GM19372 (cell line): ENCODE results near the gene C1D.

ENCODE experiments used
- ATAC-seq: cut with Tn5 transposase; IDR thresholded peaks from one replicate; pipeline ENCODE4 v1.9.1; 2021; ENCODE audit warnings: mild to moderate bottlenecking, low read depth, moderate library complexity; ENCODE audit not compliant: unreplicated experiment

C1D gene

DNA sequence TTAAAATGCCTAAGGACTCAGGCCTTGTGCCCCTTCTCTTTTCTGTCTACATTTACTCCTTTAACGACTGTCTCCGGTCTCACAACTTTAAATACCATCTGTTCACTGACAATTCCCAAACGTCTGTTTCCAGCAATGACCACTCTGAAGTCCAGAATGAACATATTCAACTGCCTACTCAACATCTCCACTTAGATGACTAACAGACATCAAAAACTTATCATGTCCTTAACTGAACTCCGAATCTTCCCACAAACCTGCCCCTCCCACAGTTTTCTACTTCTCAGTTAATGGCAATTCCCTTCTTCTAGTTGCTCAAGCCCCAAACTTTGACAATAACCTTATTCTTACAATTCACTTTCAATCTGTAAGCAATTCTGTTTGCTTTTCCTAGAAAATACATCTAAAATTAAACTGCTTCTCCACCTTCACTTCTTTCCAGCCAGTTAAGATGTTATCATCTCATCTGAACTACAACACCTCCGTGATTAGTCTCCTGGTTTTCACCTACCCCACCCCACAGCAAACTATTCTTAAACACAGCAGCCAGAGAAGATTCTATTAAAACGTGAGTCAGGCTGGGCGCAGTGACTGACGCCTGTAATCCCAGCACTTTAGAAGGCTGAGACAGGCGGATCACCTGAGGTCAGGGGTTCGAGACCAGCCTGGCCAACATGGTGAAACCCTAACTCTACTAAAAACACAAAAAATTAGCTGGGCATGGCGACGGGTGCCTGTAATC lies 2.8 kb downstream of the C1D start:
- no peak for ATAC-seq

DNA sequence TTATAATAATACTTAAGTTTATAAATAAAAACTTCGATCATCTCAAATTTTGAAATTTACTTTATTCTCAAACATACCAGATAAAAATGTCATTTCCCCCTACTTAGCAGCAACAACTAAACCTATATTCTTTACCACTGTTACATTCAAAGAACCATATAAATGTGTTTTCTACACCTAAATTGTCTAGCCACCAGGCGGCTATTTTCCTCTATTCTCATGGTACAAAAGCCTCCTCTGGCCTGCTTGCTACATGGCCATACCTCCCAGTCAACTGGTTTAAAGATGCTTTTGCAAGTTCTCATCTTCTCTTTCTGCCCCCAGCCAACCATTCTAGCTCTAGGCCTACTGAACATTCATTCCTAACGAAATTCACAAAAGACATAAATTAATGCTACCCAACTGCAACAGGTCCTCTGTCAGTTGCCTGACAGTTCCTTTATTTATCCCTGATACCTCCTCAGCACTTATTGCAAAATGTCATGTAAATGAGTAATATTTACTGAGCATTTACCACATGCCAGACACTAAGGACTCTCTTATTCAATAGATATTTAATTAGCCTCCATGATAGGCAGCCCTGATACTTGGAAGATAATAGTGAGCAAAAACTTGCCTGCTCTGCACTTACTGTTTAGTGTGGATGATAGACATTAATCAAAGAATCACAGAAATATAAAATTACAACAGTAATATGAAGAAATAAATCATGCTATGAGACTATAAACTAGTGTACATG lies 5.0 kb downstream of the C1D start:
- no peak for ATAC-seq

DNA sequence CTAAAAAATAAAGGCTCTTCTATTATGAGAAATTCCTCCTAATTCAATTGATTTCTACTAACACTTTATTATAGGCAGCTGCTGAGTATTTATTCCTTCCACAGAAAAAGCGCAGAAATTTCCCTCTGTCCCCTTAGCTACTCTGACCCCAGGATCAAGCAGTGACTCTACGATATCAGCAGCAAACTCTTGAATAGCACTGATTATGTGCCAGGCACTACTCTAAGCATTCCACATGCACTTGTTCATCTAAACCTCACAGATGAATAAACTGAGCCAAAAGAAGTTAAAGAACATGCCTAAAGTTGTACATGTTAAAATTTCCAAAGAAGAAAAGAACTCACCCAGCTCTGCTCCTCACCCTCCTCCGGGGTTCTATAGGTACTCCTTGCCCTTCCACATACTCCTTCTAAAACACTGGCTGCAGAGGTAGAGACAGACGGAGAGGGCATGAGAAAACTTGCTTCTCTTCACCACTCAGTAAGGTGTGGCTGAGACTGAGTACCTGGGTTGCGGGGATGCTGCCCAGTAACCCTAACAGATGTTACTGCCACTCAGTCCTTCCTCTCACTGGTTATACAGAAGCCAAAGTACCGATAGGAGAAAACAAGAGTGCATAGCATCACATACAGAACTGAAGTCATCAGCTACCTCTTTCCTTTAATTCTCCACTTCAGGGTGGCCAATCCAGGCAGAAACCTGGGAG lies 9.9 kb downstream of the C1D start:
- ATAC-seq: no peak

DNA sequence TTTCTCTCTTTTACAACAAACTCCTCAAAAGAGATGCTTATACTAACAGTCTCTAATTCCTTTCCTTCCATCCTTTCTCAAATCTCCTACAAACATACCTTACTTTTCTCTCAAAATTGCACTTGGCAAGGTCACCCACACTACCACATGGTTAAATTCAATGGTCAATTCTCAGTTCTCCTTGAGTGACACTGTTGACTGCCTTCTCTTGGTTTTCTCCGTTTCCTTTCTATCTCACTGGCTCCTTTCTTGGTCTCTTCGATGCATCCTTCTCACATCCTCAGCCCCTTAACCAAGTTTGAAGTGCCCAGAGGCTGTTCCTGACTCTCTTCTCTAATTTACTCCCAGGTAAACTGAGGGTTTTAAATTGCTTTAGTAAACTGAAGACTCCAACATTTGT lies 12.5 kb downstream of the C1D start:
- no peak for ATAC-seq

DNA sequence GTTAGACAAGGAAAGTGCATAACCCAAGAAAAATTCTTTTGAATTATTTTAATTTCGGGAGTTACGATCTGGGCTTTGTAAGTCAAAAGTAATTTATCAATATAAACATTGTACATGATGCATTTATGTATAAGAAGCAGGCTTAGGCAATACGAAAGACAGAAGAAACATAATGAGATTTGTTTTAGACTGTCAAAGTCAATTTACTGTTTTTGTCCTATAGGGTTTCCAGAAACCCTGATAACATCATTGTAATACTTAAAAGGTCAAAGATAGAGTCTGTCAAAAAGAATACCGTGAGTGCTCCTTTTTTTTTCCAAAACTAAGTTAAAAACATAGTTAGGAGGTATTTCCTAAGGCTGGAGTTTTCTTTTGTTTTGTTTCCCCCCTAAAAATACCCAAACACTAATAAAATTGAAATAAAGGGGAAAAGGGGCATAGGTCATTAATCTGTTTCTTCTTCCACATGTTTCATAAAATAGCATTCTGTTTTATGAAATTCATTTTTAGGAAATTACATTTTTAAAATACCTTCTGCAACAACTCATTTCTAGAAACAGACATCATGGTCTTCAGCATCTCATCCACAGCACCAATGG lies 16.1 kb downstream of the C1D start:
- ATAC-seq: no peak

DNA sequence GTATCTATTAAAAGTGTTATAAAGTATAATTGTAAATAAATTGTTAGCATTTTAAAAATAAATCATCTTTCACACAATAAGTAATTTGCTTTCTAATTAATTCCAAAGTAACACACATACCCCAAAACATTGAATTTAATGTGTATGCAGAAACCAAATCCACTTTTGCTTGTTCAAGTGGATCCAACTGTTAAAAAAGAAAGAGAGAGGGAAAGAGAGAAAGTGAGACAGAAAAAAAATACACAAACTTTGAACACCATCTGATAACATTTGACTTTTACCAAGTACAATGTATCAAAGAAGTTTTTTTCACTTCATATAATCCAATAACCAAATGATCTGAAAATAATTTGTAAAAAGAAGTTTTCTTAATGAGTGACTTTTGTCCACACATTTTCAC lies 16.6 kb downstream of the C1D start:
- ATAC-seq: no peak

DNA sequence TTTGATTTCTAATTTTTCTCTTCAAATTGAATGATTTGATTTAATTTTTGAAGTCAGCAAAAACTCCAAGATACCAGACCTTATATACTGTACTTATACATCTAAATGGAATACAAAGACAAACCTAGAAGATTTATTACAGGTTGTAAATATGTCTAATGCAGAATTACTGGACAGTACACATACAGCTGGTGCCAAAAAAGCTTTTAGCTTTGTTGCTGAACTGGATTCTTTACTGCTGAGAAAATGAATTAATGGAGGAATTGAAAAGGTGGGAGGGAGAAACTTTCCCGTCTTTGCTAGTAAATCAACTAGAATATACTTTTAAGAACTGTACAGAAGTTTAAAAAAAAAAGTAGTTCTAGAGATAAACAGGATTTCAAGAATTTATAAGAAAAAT lies 17.5 kb downstream of the C1D start:
- ATAC-seq: no peak

DNA sequence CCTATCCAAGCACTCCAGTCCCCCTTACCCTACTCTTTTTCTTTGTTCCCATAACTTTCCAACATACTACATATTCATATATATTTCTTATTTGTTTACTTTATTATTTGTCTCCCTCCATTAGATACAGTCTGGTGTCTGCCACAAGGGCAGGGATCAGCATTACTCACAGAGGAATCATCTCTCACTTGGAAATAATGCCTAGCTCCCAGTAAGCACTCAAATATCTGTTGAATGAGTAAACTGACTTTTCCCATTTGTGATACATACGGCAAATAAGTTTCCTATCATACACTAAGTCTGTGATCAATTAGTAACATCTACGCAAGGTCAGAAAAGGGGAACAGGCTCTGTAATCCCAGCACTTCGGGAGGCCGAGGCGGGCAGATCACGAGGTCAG lies 18.7 kb downstream of the C1D start:
- ATAC-seq: no peak

DNA sequence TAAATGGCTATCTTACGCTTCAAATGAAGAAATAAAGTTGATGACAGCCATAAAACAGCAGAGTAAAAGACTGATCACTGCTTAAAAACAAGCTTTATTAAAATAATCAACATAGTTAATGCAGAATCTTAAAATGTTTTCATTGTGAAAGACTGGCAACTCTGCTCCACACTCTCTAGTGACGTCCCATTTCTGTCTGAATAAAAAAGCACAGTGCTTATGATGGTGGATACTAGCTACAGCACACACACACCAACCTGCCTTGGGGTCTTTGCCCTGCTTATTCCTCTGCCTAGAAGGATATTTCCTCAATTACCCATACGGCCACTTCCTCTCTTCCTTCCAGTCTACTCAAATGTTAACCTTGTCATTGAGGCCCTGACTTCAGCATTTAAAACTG lies 19.1 kb downstream of the C1D start:
- ATAC-seq: no peak

DNA sequence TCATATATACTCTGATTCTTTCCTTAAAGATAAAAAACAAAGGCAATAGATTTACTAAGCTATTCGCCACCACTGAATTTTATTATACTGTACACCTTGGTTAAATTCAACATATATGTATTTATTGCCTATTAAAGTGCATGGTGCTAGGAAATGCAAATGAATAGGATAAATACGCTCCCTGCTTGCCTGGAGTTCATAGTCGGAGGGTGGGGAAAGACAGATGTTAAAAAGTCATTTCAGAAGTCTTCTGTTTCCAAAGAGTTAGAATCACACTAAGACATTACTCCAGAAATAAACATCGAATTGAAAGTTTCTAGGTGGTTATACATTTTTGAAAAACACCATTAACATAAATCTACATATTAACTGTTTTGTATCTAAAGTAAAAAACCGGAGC lies 19.8 kb downstream of the C1D start:
- ATAC-seq: no peak

DNA sequence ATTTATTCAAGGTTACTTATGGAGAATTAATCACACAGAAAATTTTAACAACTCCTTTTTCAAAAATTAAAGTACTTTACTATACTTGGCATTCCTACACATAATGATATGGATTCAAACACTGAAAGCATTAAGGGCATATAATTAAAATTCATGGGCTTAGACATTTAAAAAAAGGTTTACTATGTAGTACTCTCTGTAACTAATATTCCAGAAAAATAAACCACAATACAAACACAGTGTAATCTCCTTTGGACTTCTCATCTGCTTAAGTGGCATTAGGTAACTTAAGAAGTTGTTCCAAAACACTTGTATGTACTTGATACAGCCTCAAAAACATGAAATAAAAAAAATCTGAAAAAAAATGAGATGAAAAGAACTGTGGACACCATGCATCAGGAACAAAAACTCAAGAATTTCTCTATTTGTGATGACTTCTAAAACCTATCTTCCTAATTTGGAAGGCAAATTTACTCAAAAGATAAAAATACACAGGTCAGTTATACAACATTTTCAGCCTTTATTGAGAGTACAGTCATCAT lies 21.0 kb downstream of the C1D start:
- no peak for ATAC-seq

DNA sequence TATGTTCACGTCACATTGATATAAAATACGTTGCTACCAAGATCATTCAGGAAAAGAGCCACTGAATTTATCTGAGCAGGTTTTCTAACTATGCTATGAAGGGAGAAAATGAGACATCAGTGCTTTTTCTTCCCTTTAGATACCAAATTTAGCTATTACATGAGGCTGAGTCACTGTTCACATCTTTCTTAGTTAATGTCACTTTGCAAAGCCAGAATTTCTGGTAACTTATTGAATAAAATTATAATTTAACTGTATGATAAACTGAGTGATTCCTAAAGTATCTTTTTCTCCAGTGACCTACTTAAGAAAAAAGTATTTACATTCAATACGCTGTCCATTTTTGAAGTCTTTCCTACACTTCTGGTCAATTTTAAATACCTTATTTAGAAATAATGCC lies 22.7 kb downstream of the C1D start:
- no peak for ATAC-seq

DNA sequence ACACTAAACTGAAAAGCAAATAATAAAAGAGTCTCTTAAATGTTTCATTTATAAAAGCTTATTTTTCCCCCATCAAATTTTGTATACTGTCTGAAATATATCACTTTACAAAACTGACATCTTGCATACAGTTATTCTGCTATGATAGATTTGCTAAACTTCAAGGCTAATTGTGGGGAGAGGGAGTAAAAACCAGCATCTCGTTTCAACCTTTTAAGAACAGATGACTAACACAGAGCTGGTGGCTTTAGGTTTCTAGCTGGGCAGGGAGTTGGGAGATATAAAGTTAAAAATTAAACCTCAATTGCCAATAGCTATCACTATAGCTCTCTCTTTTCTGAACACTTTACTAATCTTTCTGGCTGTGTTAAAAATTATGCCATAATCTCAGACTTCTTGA lies 23.5 kb downstream of the C1D start:
- ATAC-seq: no peak

DNA sequence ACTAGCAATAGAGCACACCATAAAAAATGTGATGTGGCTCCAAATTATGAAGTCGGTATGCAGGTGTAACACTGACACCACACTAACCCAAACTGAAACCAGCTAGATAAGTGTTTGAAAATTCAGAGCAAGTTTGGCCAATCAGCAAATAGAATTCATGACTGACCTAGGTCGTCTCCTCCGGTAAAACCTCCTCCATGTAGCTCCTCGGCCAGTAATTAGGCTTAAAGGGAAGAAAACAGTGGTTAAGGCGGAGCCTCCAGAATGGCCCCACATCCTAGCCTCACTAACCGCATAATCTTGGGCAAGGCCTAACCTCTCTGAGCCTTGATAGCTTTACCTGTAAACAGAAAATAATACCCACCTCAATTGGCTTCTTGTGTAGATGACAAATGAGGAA lies 30.1 kb downstream of the C1D start:
- ATAC-seq: no peak

DNA sequence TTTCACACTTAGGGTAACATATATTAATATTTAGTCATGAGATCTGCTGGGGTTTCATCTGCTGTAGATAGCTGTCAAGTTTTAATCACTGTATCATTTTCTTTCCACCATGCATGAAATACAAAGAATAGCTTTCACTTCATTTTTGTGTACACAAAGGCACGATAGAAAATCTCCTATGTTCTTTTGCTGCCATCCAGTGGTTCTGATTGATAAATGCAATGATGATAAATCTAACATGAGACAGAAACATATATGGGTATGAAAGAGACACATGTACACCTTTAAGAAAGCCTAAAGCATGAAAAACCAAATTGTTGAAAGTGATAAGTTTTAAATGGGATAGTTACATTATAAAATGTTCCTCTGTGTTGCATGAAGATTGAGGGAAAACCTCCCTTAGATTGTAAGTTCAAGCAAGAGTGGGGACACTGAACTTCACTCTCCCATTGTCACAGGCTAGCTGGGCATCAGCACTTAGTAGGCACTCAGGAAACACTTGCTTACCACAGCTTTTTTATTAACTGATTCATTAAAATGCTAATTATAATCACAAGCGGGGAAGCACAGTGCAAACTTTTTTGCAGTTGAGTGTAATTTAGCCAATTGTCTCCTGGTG lies 31.2 kb downstream of the C1D start:
- ATAC-seq: peak; percentile 82

DNA sequence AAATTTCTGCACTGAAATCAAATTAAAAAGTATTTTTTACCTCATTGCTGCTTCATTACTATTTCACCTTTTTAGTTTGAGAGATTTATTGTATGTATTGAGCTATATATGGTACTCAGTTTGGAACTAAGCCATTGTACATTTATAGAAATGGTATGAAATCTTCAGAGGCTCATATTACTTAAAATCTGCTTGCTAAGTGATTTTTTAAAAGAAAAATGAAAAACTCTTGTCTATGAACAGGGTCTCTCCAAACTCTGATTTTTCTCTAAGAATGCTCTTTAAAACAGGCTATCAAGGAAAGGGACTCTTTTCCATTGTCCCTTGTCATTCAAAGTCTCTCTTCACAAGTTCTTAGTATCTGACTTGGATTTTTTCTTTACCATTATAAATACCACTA lies 31.8 kb downstream of the C1D start:
- ATAC-seq: no peak

DNA sequence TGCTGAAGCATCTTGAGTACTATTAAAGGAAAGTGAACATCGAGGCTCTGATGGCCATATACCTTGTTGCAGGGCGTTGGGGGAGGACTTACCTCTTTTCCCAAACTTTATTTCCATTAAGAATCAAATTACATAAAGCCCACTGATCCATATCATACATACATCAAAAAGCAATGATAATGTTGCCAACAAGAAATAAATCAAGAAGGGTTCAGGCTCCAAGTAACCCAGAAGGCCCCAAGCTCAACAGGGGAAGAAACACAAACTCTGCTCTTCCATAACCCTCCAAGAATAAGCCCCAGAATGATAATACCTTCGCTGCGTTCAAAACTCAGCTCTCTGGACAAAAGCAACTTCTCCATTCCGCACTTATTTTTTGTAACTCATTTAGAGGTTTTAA lies 32.3 kb downstream of the C1D start:
- no peak for ATAC-seq

DNA sequence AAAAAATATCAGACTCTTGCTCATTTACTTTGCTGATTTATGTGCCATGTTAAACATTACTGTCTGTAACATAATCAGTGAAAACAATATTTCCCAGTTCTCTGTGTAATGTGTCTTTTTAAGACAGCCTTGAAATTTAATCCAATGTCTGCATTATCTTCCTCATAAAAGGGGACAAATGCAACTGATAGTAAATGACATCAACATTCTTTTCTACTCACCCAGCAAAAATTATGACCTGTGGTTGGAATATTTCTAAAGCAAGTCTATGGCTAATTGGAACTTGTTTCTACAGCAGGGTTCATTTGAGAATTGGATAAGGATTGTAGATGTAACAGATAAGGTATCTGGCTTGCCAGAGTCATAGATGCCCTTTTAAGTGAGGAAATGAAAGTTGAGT lies 34.8 kb downstream of the C1D start:
- ATAC-seq: no peak

DNA sequence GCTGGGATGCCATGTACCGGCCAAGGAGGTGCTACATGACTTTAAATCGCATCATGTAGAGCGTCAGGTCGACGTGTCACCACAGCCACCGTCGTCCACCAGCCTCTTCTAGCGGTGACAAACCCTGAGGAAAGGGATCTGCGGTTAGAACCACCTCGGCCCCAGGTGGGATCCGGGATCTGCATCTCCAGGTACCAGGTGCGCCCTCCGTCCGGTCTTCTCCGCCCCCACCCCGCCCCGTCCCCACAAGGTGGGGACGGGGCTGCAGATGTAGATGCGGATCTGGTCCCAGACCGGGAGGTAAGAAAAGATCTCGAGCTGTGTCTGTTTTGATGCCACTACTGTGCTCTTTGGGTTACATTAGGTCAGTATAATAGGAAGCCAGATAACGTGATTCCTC lies 38.4 kb downstream of the C1D start:
- no peak for ATAC-seq

DNA sequence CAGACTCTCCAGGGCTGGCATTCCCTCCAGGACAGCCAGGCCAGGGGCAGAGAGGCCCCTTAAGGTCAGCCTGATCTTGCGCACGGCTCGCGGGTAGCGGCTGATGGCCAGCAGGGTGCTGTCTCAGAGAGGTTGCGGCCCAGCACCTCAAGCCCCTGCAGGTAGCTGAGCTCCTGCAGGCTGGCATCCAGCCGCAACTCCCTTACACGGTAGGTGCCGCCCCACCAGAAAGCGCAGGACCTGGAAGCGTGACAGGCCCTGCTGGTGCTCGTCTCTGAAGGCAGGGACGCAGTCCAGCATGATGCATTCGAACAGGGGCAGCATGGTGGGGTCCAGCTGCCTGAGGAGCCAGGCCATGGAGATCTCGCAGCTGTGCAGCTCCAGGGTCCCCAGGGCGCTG lies 38.9 kb downstream of the C1D start:
- ATAC-seq: no peak

DNA sequence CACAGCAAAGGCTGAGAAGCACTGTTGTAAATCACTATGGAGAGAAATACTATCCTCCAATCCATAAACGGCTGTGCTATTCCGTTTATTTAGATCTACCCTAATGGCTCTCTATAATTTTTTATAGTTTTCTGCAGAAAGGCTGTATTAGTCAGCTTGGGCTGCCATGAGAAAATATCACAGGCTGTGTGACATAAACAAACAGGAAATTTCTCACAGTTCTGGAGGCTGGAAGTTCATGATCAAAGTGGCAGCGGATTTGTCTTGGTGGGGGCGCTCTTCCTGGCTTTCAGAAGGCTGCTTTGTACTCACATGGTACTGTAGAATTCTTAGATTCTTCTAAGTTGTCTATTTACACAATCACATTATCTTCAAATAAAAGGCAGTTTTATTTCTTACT lies 44.1 kb downstream of the C1D start:
- no peak for ATAC-seq
